GM18858 (cell line): ENCODE measurements around the gene MTX1.

Experiments used
- ATAC-seq: cut with Tn5 transposase; IDR thresholded peaks from one replicate; pipeline ENCODE4 v1.9.1; 2021; ENCODE audit not compliant: unreplicated experiment

MTX1 gene

GRCh38 chr1:155255243-155256007 lies 46.9 kb downstream of the MTX1 start, which contains the start of gene ENTREP3:
Gene ENTREP3 (minus strand): TSS chr1:155255483. CDS start chr1:155254877, 606 bp downstream.
- no peak for ATAC-seq

DNA sequence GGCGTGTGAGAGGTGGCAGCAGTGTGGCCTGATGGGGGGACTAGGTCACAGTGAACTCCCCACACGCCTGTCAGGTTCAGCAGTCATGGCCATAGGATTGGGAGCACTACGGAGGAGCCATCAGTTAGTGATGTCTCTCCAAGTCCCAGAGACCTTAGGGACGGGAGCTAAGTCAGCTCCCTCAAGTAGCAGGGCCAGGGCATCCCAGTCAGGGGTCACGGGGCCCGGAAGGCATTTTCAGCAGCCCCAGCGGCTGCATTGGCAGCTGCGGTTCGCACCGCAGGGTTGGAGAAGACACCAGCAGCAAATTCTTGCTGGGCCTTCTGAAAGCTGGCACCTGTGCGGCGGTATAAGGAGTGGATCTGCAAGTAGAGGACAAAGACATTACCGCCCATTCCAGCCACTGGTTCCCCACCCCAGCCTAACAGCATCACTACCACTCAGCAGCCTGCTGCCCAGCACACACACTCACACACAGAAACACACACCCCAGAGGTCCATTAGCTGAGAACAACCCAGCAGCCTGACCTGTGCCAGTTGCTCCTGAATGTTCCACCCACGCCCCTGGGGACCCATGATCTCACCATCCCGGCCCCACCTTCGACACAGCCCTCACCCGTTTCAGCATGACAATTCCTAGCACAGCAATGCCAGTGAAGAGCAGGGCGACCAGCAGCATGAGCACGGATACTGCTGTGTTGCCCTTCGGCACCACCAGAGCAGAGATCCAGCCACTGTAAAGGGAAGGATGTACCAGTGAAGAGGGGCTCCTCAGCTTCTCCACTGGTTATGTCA lies 47.8 kb downstream of the MTX1 start:
- ATAC-seq, result no peak

GRCh38 chr1:155260276-155260675 lies 51.8 kb downstream of the MTX1 start:
- ATAC-seq, result no peak

DNA sequence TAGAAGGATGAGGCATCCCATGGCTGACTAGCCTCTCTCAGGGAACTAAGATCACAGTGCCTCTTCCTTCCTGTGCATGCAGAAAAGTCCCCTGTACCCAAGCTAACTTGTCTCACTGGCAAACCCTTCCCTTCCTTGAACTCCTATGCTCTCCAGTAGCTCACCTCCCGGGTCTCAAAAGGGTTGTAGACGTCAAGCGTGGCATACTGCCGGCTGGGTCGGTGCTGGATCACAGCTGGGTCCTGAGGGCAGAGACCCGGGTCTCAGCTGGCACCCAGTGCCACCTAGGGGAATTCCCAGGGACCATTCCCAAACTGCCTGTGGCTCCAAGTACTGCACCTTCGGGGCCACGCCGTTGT lies 53.0 kb downstream of the MTX1 start:
- no peak for ATAC-seq

DNA sequence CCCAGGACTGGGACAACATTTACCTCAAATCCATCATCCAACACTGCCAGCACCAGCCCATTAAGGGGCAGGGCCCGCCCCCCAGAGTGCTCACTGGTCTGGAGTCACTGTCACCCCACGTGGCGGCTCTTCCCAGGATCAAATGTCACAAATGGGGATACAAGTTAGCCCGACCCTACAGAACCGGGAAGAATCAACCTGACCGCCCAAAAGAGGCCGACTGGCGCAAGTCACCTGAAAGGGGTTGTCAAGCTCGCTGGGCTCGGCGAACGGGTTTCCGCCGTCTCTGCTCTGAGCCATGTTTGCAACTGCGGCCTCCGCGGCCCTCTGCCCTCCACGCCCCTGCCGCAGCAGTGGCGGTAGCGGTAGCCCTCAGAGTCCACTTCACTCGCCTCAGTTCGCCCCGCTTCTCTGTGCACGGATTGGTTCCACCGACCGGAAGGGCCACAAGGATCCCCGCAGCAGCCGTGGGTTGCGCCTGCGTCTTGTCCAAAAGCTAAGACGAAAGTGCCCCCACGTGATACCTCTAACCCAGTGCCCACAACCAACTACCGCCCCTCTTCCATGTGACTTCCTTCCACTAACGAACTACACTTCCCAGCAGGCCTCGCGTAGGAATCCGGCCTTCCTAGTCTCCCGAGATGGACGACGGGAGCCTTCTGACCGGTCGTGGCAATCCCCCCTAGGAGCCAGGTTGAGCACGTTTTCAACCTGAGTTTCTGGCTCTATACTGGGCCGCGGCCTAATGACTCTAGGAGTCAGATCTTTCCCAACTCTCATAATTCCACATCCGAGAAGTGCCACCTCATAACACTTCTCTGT lies 53.6 kb downstream of the MTX1 start, which contains the start of gene SCAMP3:
Gene SCAMP3 (minus strand): TSS at position 509 of the 822 bp plus-strand sequence. CDS start 209 bp downstream, at position 300.
- ATAC-seq, result peak; percentile 78

DNA sequence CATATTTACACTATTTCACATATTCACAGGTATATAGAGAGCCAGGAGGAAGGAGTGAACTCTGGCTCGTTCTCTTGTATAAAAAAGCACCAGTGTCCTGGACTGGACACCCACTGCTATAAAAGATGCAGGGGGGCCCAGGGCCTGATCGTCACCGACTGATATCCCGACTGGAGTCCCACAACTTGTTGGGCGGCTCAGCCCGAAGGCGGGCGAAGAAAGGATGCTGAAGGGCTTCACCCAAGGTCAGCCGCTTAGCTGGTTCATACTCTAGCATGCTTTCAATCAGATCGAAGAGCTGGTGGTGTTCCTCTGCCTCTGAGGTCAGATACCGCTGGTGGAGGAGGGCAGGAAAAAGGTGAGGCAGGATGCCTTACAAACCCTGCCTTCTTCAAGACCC lies 54.6 kb downstream of the MTX1 start:
- ATAC-seq, result no peak
